HG03066 (cell line): ENCODE results near the gene LIN7A.
"Not testable (repeated sequence)": the region's sequence is repeated elsewhere in the genome, so short reads cannot be mapped to it uniquely, and the experiment has no call there.

Experiments used
- ATAC-seq: cut with Tn5 transposase; IDR thresholded peaks from one replicate; pipeline ENCODE4 v1.9.1; 2021; ENCODE audit warnings: low read depth; ENCODE audit not compliant: unreplicated experiment

LIN7A gene

DNA sequence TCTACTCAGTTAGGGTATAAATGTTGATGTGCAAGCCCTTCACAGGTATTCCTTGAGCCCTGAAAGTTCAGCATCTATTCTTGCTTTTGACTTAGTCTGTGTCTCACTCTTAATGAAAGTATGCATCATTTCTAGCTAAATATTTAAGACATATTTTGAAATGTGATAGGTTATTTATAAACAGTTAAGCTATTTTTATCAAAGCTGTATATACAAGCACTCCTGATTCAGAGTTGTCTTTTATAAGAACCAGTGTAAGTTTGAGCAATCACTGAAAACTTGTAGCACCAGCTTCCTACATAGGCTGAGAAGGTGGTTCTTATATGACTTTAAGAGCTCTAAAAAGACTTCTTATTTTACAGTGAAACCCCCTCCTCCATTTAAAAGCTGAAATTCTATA, 122.4 kb downstream of the LIN7A start:
- no peak for ATAC-seq

DNA sequence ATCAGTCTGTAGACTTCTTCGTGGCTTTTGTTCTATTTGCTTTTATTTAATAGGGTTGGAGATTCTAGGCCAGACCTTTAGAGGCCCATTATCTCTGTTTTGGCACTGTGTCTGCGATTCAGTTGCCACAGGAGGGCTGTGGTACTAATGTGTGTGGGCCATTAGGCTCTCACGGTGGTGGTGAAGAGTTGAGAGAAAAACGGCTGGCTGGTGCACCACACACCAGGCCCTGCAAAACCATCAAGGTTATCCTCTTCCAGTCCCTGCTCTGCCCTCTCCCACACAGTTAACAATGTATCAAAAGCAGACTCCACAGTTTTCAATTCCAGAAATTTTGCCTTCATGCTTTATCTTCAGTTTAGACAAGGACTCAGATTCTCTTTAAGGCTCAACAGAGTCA, 123.3 kb downstream of the LIN7A start:
- no peak for ATAC-seq

DNA sequence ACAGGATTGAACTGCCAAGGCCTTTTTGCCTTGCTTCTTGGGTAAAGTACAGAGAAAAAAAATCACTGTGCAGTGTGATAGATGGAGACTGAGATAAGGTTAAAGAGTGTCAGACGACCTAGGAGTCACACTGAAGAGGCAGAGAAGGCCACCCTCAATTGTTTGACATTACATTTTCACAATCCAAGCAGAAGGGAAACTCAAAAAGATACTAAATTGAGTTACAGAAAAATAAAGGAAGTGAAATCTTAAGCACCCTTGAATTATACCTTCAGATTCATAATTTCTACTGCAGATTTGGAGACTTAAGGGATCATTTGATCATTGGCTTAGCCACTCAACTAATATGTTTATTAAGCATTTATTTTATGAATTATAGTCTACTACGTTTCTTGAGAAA, 123.9 kb downstream of the LIN7A start:
- ATAC-seq = peak; percentile 46

DNA sequence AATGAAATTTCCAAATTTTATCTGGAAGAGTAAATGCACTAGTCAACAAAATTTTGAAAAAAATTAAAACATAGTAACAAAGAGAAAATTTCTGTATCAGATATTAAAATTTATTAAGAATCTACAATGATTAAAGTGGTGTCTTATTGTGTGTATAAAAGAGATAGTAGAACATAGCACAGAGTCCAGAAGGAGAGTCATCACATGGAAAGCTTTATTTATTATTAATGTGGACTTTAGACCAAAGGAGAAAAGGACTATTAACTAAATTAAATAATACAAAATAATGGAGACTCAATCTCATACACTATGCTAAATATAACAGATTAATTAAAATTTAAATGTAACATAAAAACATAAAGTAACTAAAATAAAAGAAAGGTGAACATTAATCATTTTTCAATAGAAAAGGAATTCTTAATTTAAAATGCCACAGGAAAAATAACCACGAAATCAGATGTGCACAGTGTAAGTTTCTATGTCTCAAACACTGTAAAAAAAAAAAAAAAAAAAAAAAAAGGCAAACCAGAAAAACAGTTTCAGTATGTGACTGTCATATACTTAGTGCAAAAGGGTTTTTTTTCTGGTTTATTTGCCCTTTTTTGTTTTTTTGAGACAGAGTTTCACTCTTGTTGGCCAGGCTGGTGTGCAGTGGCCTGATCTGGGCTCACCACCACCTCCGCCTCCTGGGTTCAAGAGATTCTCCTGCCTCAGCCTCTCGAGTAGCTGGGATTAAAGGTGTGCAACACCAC, 125.6 kb downstream of the LIN7A start:
- ATAC-seq = no peak

DNA sequence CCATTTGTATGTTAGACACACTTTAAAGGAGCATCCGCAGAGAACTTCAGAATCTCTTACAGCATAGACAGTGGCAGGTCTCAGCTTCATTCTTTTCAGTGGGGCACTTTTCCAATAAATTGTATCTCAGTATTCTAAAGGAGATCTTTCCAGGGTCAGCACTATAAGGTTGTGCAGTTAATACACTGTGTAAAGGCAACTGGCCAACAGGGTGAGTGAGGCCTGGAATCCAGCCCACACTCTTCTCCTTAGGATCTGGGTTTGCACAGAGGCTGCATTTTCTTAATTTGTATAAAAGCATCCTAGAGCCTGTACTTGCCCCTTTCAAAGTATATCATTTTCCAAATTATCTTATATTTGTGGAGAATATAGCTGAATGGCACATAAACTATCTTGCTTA, 126.9 kb downstream of the LIN7A start:
- ATAC-seq = no peak

DNA sequence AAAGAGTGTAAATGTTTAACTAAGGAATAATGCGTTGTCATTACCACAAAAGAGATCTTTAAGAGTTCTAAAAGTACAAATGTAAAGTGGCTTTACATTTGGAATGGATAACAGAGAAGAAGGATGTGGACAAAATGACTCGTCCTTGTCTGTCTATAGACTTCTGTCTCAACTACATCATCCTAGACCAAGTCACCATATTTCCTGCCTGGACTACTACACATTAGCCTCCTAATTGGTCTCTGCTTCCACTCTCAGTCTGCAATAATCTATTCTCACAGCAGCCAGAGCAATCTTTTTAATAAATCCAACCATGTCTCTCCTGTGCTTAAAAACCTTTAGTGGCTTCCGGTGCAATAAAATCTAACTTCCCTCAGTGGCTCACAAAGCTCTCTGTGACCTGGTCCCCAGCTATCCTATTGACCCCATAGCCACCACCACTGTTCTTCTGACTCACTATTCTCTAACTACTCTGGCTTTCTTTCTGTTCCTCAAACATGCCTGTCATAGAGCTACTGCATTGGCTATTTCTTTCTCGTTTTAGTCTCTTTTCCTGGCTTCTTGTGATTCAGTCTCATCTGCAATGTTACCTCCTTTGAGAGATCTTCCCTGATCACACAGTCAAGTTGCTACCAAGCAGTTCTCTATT, 130.0 kb downstream of the LIN7A start:
- ATAC-seq = no peak

DNA sequence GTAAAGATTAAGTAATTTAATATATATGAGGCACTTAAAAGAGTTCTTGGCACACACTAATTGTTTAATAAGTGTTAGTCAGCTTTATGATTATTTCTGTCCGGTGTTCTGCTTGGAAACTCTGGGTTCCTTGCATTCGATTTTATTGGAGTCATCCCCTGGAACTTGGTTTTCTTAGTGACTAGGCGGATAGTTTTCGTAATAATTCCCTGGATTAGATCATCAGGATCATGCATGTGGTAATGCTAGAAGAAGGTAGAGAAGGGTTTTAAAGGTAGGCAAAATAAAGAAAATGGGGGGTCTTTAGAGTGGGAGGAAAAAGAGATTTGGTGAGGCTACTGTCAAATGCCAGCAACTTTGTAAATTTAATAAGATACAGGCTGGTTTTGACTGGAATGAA, 132.6 kb downstream of the LIN7A start:
- no peak for ATAC-seq

DNA sequence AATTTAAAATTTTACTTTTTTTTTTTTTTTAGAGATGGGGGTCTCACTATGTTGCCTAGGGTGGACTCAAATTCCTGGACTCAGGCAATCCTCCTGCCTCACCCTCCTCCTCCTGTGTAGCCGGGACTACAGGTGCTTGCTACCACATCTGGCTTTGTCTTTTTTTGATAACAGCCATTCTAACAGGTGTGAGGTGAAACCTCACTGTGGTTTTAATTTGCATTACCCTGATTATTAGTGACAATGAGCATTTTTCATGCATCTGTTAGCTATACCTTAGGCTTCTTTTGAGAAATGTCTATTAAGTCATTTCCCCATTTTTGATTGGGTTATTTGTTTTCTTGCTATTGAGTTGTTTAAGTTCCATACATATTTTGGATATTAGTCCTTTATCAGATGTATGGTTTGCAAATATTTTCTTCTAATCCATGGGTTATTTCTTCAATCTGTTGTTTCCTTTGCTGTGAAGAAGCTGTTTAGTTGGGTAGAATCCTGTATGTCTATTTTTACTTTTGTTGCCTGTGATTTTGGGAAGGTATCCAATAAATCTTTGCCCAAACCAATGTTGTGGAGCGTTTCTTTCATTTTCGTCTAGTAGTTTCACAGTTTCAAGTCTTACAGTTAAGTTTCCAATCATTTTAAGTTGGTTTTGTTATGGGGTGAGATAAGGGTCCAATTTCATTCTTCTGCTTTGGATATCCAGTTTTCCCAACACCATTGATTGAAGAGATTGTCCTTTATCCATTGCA, 134.9 kb downstream of the LIN7A start:
- ATAC-seq = peak; percentile 73

DNA sequence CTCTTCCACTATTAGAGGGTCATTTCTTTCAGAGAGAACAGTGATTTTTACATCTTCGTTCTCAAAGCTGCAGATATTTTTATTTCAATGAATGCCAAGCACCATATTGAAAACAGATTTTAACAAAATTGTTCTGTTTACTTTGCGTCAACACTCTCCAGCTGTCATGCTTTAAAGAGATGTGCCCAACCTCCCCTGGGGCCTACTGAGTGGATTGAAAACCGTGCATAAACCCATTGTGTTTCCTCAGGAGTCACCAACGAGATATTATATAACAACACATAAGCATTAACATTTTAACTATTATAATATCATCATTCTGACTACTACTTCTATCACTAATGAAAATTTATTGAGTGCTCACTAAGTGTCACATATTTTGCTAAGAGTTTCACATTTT, 139.5 kb downstream of the LIN7A start:
- no peak for ATAC-seq

DNA sequence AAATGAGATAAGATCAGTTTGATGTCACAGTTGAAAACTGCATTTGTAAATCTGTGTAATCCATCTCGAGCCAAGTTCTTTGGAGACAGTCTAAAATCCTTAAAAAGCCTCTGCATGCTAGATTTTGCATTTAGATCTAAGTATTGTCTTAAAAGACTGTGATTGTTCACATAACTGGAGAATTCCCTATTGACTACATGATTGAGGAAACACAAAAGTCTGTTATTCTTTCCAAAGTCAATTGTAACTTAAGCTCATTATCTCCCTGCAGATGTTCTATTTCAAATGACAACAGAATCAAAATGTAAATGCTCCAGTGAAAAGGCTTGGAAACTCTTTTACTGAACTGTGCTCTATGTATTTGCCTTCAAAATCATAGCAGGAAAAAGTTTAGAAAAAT, 143.2 kb downstream of the LIN7A start:
- no peak for ATAC-seq

DNA sequence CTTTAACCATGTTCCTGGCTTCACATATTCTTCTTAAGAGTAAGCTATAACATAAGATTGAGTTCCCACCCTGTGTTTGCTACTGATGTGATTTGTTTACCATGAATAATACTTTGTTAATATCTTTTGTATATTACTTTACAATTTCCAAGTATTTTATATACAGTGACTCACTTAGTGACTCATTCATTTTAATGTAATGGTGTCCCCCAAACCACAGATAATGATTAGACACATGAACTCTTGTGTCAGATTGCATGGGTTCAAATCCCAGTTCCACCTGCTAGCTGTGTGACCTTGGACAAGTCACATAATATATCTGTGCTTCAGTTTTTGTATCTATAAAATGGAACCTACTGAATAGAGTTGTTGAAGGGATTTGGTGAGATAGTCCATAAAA, 144.9 kb downstream of the LIN7A start:
- ATAC-seq = no peak

DNA sequence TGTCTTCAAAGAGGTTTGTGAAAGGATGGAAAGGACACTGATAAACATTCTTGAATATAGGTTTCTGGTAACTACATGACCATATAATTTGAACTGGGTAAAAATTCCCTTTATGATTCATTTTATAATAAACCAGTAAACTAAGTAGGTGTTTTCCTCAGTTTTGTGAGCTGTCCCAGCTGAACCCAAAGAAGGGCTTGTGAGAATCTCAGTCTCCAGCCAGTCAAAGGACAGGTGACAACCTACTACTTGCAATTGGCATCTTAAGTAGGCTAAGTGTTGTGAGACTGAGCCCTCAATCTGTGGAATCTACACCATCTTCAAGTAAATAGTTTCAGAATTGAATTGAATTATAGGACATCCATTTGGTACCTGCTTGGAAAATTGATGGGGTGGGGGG, 145.9 kb downstream of the LIN7A start:
- no peak for ATAC-seq

DNA sequence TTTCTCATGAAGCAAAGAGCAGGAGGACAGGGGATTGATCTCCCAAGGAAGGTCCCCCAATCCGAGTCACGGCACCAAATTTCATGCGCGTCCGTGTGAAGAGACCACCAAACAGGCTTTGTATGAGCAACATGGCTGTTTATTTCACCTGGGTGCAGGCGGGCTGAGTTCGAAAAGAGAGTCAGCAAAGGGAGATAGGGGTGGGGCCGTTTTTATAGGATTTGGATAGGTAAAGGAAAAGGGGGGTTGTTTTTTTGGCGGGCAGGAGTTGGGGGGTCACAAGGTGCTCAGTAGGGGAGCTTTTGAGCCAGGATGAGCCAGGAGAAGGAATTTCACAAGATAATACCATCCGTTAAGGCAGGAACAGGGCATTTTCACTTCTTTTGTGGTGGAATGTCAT, 149.3 kb downstream of the LIN7A start:
- ATAC-seq = not testable (repeated sequence)

DNA sequence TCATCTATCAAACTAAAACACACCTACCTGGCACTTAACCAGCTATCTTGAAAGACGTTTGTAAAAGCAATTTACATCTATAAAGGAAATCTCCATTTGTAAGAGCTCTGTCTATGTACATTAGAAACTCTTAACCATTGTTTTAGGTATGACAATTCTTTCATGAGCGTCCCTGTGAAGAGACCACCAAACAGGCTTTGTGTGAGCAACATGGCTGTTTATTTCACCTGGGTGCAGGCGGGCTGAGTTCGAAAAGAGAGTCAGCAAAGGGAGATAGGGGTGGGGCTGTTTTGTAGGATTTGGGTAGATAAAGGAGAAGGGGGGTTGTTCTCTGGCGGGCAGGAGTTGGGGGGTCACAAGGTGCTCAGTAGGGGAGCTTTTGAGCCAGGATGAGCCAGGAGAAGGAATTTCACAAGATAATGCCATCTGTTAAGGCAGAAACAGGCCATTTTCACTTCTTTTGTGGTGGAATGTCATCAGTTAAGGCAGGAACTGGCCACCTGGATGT, 154.7 kb downstream of the LIN7A start:
- ATAC-seq = not testable (repeated sequence)

DNA sequence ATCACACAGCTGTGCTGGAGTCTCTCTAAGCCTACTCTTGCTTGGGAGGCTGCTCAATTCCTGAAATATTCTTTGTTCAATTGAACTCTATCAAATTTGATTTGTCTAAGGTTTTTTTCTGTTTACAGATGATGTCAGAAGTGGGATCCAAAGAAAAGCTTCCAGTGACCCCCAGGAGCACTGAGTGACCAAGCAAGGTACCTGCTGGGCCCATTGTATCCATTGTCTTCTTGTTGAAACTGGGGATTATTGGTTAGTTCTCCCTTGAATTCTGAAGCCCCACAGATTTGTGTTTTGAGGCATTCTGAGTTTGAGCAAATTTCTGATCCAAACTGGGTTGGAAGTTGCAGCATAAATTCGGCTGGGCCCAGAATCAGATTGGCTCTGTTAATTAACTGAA, 156.4 kb downstream of the LIN7A start:
- ATAC-seq = no peak

DNA sequence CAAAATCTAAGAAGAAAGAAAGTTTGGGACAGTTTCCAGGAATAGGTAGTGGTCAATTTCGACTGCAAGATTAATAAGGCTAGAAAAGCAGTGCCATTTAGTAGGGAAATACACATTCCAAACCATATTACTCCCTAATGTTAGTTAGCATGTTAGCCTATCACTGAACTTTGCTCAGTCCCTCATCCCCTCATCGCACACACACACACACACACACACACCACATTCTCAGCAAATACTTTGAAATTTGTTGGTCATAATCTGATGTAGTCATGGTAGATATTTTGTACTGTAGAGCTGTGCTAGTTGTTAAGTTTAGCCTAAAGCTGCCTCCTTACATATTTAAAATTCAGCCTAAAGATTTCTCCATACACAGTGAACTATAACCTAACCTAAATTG, 157.0 kb downstream of the LIN7A start:
- no peak for ATAC-seq

DNA sequence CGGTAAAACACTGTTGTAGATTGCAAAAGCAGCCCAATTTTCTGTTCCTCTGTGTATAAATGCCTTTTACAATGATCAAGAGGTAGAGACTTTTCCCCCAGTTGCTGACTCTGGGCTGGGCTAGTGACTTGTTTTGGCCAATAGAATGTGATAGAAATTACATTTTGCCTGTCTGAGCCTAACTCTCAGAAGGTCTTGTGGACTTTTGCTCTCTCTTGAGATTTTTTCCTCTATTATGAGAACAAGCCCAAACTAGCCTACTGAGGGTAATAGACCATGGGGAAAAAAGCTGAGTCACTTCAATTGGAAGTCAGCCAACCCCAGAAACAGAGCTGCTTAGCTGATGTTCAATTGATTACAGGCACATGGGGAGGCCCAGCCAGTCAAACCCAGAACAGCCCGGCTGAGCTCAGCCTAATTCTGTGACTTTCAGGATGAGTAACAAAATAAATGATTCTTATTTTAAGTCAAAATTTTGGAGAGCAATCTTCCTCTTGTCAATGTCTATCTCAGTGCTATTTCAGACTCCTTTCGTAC, 159.7 kb downstream of the LIN7A start:
- peak; percentile 95 for ATAC-seq

DNA sequence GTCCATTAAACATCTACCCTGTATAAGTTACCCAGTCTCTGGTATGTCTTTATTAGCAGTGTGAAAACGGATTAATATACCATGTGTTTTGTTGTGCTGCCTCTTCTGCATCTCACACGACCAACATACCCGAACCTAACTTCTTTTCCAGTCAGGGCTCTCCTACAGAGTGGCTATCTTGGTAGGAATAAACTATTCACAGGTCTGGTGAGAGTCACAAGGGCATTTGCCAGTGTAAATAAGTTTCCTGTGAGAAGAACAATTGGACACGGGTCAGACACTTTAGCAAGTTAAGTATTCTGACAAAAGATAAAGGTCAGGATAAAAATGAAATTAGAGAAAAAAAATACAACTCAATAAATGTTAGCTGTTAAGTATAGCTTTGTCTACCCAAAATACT, 160.1 kb downstream of the LIN7A start:
- ATAC-seq = no peak

DNA sequence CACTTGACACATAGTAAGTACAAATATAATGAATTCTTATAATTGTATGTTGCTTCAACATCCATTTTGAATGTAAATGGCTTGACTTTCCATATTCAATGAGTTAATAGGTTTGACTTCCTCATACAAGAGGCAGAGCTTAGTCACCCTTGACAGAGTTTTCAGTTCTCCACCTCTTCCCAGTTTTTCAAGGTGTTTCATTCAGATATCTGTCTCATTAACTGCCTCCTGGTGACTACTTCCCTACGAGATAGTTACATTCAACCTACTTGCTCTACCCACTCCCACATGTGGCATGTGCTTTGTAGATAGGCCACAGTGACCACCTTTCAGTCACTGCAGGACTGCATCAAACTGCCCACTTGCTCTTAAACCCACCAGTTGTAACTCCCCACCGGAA, 161.0 kb downstream of the LIN7A start:
- ATAC-seq = no peak

DNA sequence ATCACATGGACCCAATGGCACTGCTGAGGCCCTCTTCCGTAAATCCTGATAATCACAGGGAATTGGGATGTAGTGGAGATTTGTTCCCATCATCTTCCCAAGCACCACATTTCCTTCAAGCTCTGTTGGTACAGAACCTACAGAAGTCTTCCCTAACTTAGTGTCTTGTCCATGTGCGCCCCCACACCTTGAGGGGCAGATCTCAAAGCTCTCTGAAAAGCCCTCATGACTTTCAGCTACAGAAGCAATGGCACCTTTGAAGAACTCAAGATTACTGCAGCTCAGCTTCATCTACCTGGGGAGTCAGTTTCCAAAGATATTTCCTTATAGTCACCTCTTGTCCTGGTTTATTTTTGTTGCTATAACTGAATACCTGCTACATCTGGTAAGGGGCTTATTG, 166.8 kb downstream of the LIN7A start:
- ATAC-seq = no peak

DNA sequence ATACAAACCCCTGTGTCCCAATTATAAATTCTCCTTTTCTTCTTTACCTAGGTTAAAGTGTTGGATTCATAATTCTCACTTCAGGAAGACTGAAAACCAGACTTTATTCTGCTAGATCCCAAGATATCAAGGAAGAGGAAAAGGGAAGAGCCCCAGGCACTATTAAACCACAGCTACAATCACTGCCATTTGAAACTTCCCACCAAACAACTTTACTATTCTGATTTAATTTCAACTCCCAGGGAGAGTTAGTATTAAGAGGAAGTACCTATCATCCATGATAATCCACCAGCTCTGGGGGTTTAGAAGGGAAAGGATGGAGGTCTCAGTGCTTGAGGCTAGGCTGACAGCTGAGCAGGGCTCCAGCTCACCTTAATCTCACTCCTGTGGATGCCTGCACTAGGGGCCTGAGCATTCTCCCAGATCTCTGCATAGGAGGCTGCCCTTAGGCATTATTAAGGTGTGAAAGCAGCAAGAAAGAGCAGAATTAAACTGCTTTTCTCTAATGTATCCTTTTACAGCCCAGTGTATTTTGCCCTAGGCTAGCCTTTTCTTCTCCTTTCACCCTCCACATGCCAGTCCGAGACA, 168.1 kb downstream of the LIN7A start:
- ATAC-seq = no peak
